HCT116 (cell line): ENCODE data around the gene CRYBG3. TPM values are rescaled to one million over a fixed set of nuclear protein-coding genes. Genes with fewer than 3 reads are reported as not detected.

Experiments used
- ATAC-seq: fragments of 200-7000 bp; cut with Tn5 transposase; 2 replicates; pipeline ENCODE4 v1.9.1; 2020; ENCODE audit warnings: mild to moderate bottlenecking, moderate library complexity
- BruUV-seq: library from RNA; stranded (reverse); fragments of 400-500 nt; replicated peaks from 2 replicates; lab custom pipeline; 2021; lab: Mats Ljungman, UMichigan
- CTCF ChIA-PET: fragments of 300-600 bp; sonication (Branson Sonifier 250); formaldehyde crosslinking; loops from one replicate; lab custom pipeline; 2021; ENCODE audit warnings: antibody characterized with exemption; lab: Charles Lee
- POLR2A ChIA-PET: fragments of 300-600, 350-600 bp; sonication (Branson Sonifier 250); formaldehyde crosslinking; loops from one replicate; lab custom pipeline; 2021; ENCODE audit warnings: antibody characterized with exemption; lab: Charles Lee
- RAD21 ChIA-PET, 2 experiments: fragments of 300-600 bp; sonication (Branson Sonifier 250); formaldehyde crosslinking; loops; one replicate each; lab custom pipeline; 2023; ENCODE audit warnings: low total read pairs in 2 of 2; ENCODE audit not compliant: uncharacterized antibody in 2 of 2, unreplicated experiment in 2 of 2, low non-redundant PET in 1 of 2; lab: Charles Lee
- DNase-seq: peaks from one replicate; pipeline ENCODE4 v3.0.0-alpha.2; 2010; ENCODE audit warnings: low read depth, low spot score
- H2AFZ ChIP-seq: fragments of 200-600 bp; shearing (Covaris generic), sonication (generic); 2 replicates; pipeline ENCODE4 v1.6.1; 2017; ENCODE audit warnings: low read depth, mixed run types, mixed read lengths, antibody characterized with exemption, low read length; ENCODE audit not compliant: poor library complexity, severe bottlenecking
- H3K27ac ChIP-seq: 2 replicates; pipeline ENCODE4 v1.5.1; 2012; ENCODE audit warnings: low read depth, low read length
- H3K27me3 ChIP-seq: fragments of 200-600 bp; sonication (generic); 2 replicates; pipeline ENCODE4 v1.6.1; 2016; ENCODE audit warnings: mixed run types, low read length, mixed read lengths; ENCODE audit not compliant: insufficient read depth
- H3K36me3 ChIP-seq, 2 experiments: fragments of 200-500 bp in 1 of 2; fragments of 200-600 bp in 1 of 2; sonication (Bioruptor generic) in 1 of 2; sonication (generic) in 1 of 2; 2 replicates each; pipeline versions ENCODE4 v1.5.1 to v1.6.1; 2014 to 2016; ENCODE audit warnings: low read length in 2 of 2, inconsistent platforms in 1 of 2, mixed read lengths in 1 of 2, mixed run types in 1 of 2; ENCODE audit not compliant: insufficient read depth in 2 of 2, control insufficient read depth in 1 of 2
- H3K4me1 ChIP-seq, 2 experiments: fragments of 200-600 bp in 1 of 2; sonication (generic) in 1 of 2; 2 replicates each; pipeline versions ENCODE4 v1.5.1 to v1.6.1; 2012 to 2017; ENCODE audit warnings: low read length in 2 of 2, inconsistent platforms in 1 of 2, mild to moderate bottlenecking in 1 of 2, mixed read lengths in 1 of 2, mixed run types in 1 of 2, moderate library complexity in 1 of 2; ENCODE audit not compliant: insufficient read depth in 2 of 2, control insufficient read depth in 1 of 2
- H3K4me2 ChIP-seq: fragments of 200-600 bp; sonication (generic); 2 replicates; pipeline ENCODE4 v1.6.1; 2017; ENCODE audit warnings: mixed run types, low read length, mixed read lengths
- H3K4me3 ChIP-seq, 2 experiments: fragments of 200-600 bp in 1 of 2; sonication (generic) in 1 of 2; replicated peaks in 1 of 2; 2 replicates each; pipeline ENCODE4 v1.5.1; 2011 to 2016; ENCODE audit warnings: low read length in 2 of 2, control low read depth in 1 of 2, low read depth in 1 of 2, mild to moderate bottlenecking in 1 of 2, mixed read lengths in 1 of 2, mixed run types in 1 of 2
- H3K79me2 ChIP-seq: fragments of 200-600 bp; sonication (generic); 2 replicates; pipeline ENCODE4 v1.6.1; 2017; ENCODE audit warnings: mild to moderate bottlenecking, mixed run types, low read length, moderate library complexity, mixed read lengths; ENCODE audit not compliant: insufficient read depth
- H3K9ac ChIP-seq: fragments of 200-600 bp; sonication (generic); 2 replicates; pipeline ENCODE4 v1.6.1; 2016; ENCODE audit warnings: low read length, mixed read lengths
- H3K9me2 ChIP-seq: fragments of 200-600 bp; sonication (generic), shearing (Covaris generic); 2 replicates; pipeline ENCODE4 v1.6.1; 2017; ENCODE audit warnings: mixed run types, mild to moderate bottlenecking, moderate library complexity; ENCODE audit not compliant: insufficient read depth
- H3K9me3 ChIP-seq, 2 experiments: fragments of 200-500 bp in 1 of 2; fragments of 200-600 bp in 1 of 2; sonication (Bioruptor generic) in 1 of 2; sonication (generic) in 1 of 2; 2 replicates each; pipeline ENCODE4 v1.6.1; 2014 to 2017; ENCODE audit warnings: low read length in 2 of 2, mixed read lengths in 2 of 2, inconsistent platforms in 1 of 2, low read depth in 1 of 2, mild to moderate bottlenecking in 1 of 2, mixed run types in 1 of 2, moderate library complexity in 1 of 2; ENCODE audit not compliant: control insufficient read depth in 1 of 2, insufficient read depth in 1 of 2
- H4K20me1 ChIP-seq: fragments of 200-600 bp; sonication (generic), shearing (Covaris generic); 2 replicates; pipeline ENCODE4 v1.6.1; 2017; ENCODE audit warnings: mixed run types, mild to moderate bottlenecking, moderate library complexity; ENCODE audit not compliant: insufficient read depth
- CBX3 ChIP-seq: IDR thresholded peaks from 2 replicates; pipeline ENCODE4 v1.6.1; 2012; ENCODE audit warnings: low read depth
- CEBPB ChIP-seq: IDR thresholded peaks from 2 replicates; pipeline ENCODE4 v1.6.1; 2012; ENCODE audit warnings: low read depth
- ELF1 ChIP-seq: IDR thresholded peaks from 2 replicates; pipeline ENCODE4 v1.6.1; 2012; ENCODE audit warnings: low read depth, borderline replicate concordance
- EZH2 ChIP-seq: fragments of 200-600 bp; sonication (generic); IDR thresholded peaks from 2 replicates; pipeline ENCODE4 v1.6.1; 2017; ENCODE audit warnings: antibody characterized with exemption, mixed run types
- POLR2AphosphoS5 ChIP-seq: IDR thresholded peaks from 2 replicates; pipeline ENCODE4 v1.6.1; 2011; ENCODE audit warnings: mild to moderate bottlenecking, low read depth, low read length, moderate library complexity
- SP1 ChIP-seq: IDR thresholded peaks from 2 replicates; pipeline ENCODE4 v1.6.1; 2012; ENCODE audit warnings: low read depth
- SRF ChIP-seq: IDR thresholded peaks from 2 replicates; pipeline ENCODE4 v1.6.1; 2012; ENCODE audit warnings: low read depth
- ZNF274 ChIP-seq: fragments of 200-500 bp; sonication (Bioruptor generic); IDR thresholded peaks from 2 replicates; pipeline ENCODE4 v1.6.1; 2014; ENCODE audit warnings: mild to moderate bottlenecking, low read depth, low read length, inconsistent platforms
- intact Hi-C: fragments of 100-400 bp; cut with micrococcal nuclease; formaldehyde crosslinking; loops from 2 replicates; pipeline ENCODE4 v1.10.0; 2022
- total RNA-seq: library from RNA; stranded (reverse); gene quantifications from one replicate; pipeline ENCODE4 v1.2.1, GENCODE V29; 2021; ENCODE audit not compliant: unreplicated experiment
- TF ChIP-seq, protein P1 (sequence below): IDR thresholded peaks from 2 replicates; pipeline ENCODE4 v1.6.1; 2012; ENCODE audit warnings: low read depth
- TF ChIP-seq, protein P2 (sequence below): IDR thresholded peaks from 2 replicates; pipeline ENCODE4 v1.6.1; 2011; ENCODE audit warnings: mild to moderate bottlenecking, low read length, moderate library complexity; ENCODE audit not compliant: insufficient replicate concordance; ENCODE audit errors: extremely low read depth

CRYBG3 gene
- total RNA-seq, 1 experiment from 2014 or later: 7.5 TPM

DNA sequence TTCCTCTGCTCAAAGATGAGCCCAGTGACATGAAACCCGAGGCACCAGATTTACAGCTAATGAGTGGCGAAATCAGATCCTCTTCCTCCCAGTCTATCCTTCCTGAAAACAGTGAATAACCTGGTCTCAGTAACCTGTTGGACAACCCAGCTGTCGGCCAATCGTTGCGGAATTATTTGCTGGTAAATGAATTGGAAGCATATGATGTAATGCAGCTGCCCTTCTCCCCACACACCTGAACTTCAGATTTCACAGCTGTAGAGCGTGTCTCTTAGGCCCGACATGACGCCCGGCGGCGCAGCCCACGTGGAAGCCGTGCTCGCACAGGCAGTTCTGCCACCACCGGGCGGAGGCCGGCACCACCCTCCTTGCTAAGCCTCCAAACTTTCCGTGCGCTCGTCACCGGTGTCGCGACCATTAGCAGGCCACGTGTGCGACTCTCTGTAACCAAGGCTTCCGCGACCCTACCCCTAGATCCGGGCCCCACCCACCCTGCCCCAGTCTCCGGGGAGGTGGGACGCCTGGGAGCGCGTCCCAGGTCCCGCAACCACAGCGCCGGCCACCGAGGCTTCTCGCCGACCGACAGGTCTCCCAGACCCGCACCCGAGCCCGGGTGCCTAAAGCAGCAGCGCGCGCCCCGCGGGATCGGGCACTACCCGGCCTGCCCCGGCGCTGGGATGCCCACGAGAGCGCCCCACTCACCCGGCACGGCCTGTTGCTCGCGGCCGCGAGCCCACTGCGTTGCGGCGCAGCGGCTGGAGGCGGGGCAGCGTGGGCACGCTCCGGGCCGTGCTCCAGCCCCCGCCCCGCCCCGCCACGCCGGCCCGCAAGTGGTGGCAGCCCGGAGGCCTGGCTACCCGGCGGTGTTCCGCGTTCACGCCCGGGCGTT lies 150.1 kb downstream of the CRYBG3 start, which contains the start of gene RIOX2 (continued):
- TF ChIP-seq, protein P1, sequence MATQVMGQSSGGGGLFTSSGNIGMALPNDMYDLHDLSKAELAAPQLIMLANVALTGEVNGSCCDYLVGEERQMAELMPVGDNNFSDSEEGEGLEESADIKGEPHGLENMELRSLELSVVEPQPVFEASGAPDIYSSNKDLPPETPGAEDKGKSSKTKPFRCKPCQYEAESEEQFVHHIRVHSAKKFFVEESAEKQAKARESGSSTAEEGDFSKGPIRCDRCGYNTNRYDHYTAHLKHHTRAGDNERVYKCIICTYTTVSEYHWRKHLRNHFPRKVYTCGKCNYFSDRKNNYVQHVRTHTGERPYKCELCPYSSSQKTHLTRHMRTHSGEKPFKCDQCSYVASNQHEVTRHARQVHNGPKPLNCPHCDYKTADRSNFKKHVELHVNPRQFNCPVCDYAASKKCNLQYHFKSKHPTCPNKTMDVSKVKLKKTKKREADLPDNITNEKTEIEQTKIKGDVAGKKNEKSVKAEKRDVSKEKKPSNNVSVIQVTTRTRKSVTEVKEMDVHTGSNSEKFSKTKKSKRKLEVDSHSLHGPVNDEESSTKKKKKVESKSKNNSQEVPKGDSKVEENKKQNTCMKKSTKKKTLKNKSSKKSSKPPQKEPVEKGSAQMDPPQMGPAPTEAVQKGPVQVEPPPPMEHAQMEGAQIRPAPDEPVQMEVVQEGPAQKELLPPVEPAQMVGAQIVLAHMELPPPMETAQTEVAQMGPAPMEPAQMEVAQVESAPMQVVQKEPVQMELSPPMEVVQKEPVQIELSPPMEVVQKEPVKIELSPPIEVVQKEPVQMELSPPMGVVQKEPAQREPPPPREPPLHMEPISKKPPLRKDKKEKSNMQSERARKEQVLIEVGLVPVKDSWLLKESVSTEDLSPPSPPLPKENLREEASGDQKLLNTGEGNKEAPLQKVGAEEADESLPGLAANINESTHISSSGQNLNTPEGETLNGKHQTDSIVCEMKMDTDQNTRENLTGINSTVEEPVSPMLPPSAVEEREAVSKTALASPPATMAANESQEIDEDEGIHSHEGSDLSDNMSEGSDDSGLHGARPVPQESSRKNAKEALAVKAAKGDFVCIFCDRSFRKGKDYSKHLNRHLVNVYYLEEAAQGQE: no peak

DNA sequence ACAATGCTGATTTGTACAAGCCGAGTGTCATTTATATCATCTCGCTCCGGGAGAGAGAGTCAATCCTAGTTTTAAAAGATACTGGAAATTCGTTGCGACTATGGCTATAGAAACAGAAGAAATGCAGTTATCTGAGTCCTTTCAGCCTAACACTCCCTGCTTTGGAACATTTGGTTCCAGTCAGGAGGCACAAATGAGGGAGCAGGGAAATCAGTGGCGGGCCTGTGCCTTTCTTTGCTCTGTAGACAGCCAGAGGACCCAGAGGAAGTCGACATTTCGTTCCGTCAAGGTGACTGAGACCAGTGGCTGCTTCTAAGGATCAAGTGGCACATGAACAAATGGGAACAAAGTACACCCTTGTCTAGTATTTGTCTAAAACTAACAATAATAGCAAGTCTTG lies 151.2 kb downstream of the CRYBG3 start:
- H4K20me1 ChIP-seq: no peaks in the 10 kb centered on the region
- H3K27ac ChIP-seq: peak overlapping the region; percentile 9; the same call in 1 of the 2 replicates
- no peaks in the 10 kb centered on the region for H3K9me3 ChIP-seq
- no peaks in the 10 kb centered on the region for H3K36me3 ChIP-seq
- RAD21 ChIA-PET: no interaction called here
- intact Hi-C loops: loop anchor here (5.0 kb wide), 1 partner anchor 151 kb away; the partner anchor contains the start of gene CRYBG3
- ATAC-seq (no peak), DNase-seq (no peak)
- POLR2A ChIA-PET: no interaction called here
- BruUV-seq: no TSS peak
- H3K9ac ChIP-seq: peak overlapping the region; percentile 81
- H3K79me2 ChIP-seq: peaks cover 38% of the 10 kb centered on the region
- peak overlapping the region; percentile 75 for H3K4me2 ChIP-seq
- H3K27me3 ChIP-seq: no peaks in the 10 kb centered on the region
- no peaks in the 10 kb centered on the region for H3K9me2 ChIP-seq
- peaks cover 6 to 19% of the 10 kb centered on the region in 2 experiments for H3K4me1 ChIP-seq
- CTCF ChIA-PET: no interaction called here
- peak overlapping the region; percentile 64 to 75 for H3K4me3 ChIP-seq
- no peak overlapping the region for H2AFZ ChIP-seq
- TF ChIP-seq POLR2AphosphoS5 (no peak), CBX3 (no peak), SRF (no peak), EZH2 (no peak), SP1 (no peak), CEBPB (no peak), ELF1 (no peak), ZNF274 (no peak)
- TF ChIP-seq, protein P1: no peak
- TF ChIP-seq, protein P2, sequence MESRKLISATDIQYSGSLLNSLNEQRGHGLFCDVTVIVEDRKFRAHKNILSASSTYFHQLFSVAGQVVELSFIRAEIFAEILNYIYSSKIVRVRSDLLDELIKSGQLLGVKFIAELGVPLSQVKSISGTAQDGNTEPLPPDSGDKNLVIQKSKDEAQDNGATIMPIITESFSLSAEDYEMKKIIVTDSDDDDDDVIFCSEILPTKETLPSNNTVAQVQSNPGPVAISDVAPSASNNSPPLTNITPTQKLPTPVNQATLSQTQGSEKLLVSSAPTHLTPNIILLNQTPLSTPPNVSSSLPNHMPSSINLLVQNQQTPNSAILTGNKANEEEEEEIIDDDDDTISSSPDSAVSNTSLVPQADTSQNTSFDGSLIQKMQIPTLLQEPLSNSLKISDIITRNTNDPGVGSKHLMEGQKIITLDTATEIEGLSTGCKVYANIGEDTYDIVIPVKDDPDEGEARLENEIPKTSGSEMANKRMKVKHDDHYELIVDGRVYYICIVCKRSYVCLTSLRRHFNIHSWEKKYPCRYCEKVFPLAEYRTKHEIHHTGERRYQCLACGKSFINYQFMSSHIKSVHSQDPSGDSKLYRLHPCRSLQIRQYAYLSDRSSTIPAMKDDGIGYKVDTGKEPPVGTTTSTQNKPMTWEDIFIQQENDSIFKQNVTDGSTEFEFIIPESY: no peak
